Activated CD4-positive, alpha-beta T cell treated with anti-CD3 and anti-CD28 coated beads, Interleukin-2, amount 10 ng/mL, durations not matched to agents 7 days and 5 days (primary cell): ENCODE data around the gene KRT8. TPM values are rescaled to one million over a fixed set of nuclear protein-coding genes. Genes with fewer than 3 reads are reported as not detected.
A peak's percentile ranks its signal among the peaks of the same experiment; 100 is the strongest.
"Not testable (repeated sequence)": the region's sequence is repeated elsewhere in the genome, so short reads cannot be mapped to it uniquely, and the experiment has no call there.

Experiments used
- CTCF ChIA-PET: fragments of 350-600 bp; sonication (Branson Sonifier 250); formaldehyde crosslinking; loops from one replicate; lab custom pipeline; 2021; ENCODE audit warnings: antibody characterized with exemption; lab: Charles Lee
- POLR2A ChIA-PET: fragments of 350-600 bp; sonication (Branson Sonifier 250); formaldehyde crosslinking; loops from one replicate; lab custom pipeline; 2021; ENCODE audit warnings: antibody characterized with exemption; lab: Charles Lee
- DNase-seq: peaks from one replicate; pipeline ENCODE4 v3.0.0-alpha.2; 2020
- H3K27ac Mint-ChIP-seq: one replicate; pipeline ENCODE4 v1.8.0; 2021; ENCODE audit warnings: mild to moderate bottlenecking, moderate library complexity, mixed read lengths
- H3K27me3 Mint-ChIP-seq: one replicate; pipeline ENCODE4 v1.8.0; 2021; ENCODE audit warnings: mixed read lengths
- H3K36me3 Mint-ChIP-seq: one replicate; pipeline ENCODE4 v1.8.0; 2021; ENCODE audit warnings: low read depth, mixed read lengths
- H3K4me1 Mint-ChIP-seq: one replicate; pipeline ENCODE4 v1.8.0; 2021; ENCODE audit warnings: mixed read lengths
- H3K4me3 Mint-ChIP-seq: one replicate; pipeline ENCODE4 v1.8.0; 2021; ENCODE audit warnings: mild to moderate bottlenecking, moderate library complexity, mixed read lengths
- H3K9me3 Mint-ChIP-seq: one replicate; pipeline ENCODE4 v1.8.0; 2021; ENCODE audit warnings: mixed read lengths
- total RNA-seq, 2 experiments: library from RNA; stranded (reverse); gene quantifications; one replicate each; pipeline ENCODE4 v1.2.3, GENCODE V29; 2021

KRT8 gene
- total RNA-seq, 2 experiments from 2014 or later = 0.15 to 0.57 TPM

GRCh38 chr12:52892974-52893373 is 11.9 kb downstream of the KRT8 start:
- Mint-ChIP-seq H3K9me3 (no peaks in the 10 kb centered on the region), H3K4me1 (no peaks in the 10 kb centered on the region), H3K36me3 (no peaks in the 10 kb centered on the region), H3K4me3 (no peak overlapping the region), H3K27ac (no peak overlapping the region), H3K27me3 (peaks cover 5% of the 10 kb centered on the region)
- CTCF ChIA-PET = interaction anchor here (3.4 kb wide), 1 partner anchor 8 kb away, joined by 16 read pairs; no protein-coding TSS in a partner anchor
- POLR2A ChIA-PET = no interaction called here
- DNase-seq = no peak

- H3K27me3 Mint-ChIP-seq = peaks cover 5% of the 10 kb centered on the region
- no peaks in the 10 kb centered on the region for H3K36me3 Mint-ChIP-seq
- no peaks in the 10 kb centered on the region for H3K4me1 Mint-ChIP-seq
- no peak overlapping the region for H3K4me3 Mint-ChIP-seq
- ChIA-PET CTCF (interaction anchor here (0.6 kb wide), 1 partner anchor 649 kb away, joined by 3 read pairs; no protein-coding TSS in a partner anchor), POLR2A (no interaction called here)
- DNase-seq = no peak
- no peaks in the 10 kb centered on the region for H3K9me3 Mint-ChIP-seq
- H3K27ac Mint-ChIP-seq = no peak overlapping the region
Observed at GRCh38 chr12:52892207-52892852, 12.5 kb downstream of the KRT8 start.

- Mint-ChIP-seq H3K9me3 (no peaks in the 10 kb centered on the region), H3K4me3 (no peak overlapping the region), H3K36me3 (no peaks in the 10 kb centered on the region), H3K27me3 (peaks cover 5% of the 10 kb centered on the region), H3K27ac (no peak overlapping the region), H3K4me1 (no peaks in the 10 kb centered on the region)
- DNase-seq = no peak
- POLR2A ChIA-PET = no interaction called here
- CTCF ChIA-PET = no interaction called here
Observed at GRCh38 chr12:52891044-52891443, 13.8 kb downstream of the KRT8 start.

- POLR2A ChIA-PET = no interaction called here
- no peak for DNase-seq
- Mint-ChIP-seq H3K27ac (no peak overlapping the region), H3K9me3 (no peaks in the 10 kb centered on the region), H3K4me3 (no peak overlapping the region), H3K27me3 (peaks cover 5% of the 10 kb centered on the region), H3K4me1 (no peaks in the 10 kb centered on the region), H3K36me3 (no peaks in the 10 kb centered on the region)
- CTCF ChIA-PET = interaction anchor here (2.4 kb wide), 1 partner anchor 91 kb away, joined by 8 read pairs; no protein-coding TSS in a partner anchor
Observed at GRCh38 chr12:52890417-52890816, 14.5 kb downstream of the KRT8 start.

- no peaks in the 10 kb centered on the region for H3K9me3 Mint-ChIP-seq
- H3K27me3 Mint-ChIP-seq = peaks cover 5% of the 10 kb centered on the region
- no peak overlapping the region for H3K4me3 Mint-ChIP-seq
- peaks cover 6% of the 10 kb centered on the region for H3K4me1 Mint-ChIP-seq
- no peaks in the 10 kb centered on the region for H3K36me3 Mint-ChIP-seq
- H3K27ac Mint-ChIP-seq = no peak overlapping the region
- peak; percentile 80 for DNase-seq
- ChIA-PET POLR2A (no interaction called here), CTCF (interaction anchor here (0.6 to 4.2 kb wide), 20 partner anchors 10 to 725 kb away, joined by 3 to 51 read pairs (median 4); no protein-coding TSS in a partner anchor)
Observed at GRCh38 chr12:52884526-52885293, 20.2 kb downstream of the KRT8 start.

- H3K4me3 Mint-ChIP-seq = not testable (repeated sequence)
- POLR2A ChIA-PET = interaction anchor here (0.6 kb wide), 1 partner anchor 293 kb away, joined by 3 read pairs; no protein-coding TSS in a partner anchor
Observed at GRCh38 chr12:52880499-52880898, 24.4 kb downstream of the KRT8 start.

GRCh38 chr12:52879394-52880351 is 25.2 kb downstream of the KRT8 start:
- Mint-ChIP-seq H3K9me3 (no peaks in the 10 kb centered on the region), H3K4me1 (peaks cover 10% of the 10 kb centered on the region), H3K36me3 (no peaks in the 10 kb centered on the region), H3K27me3 (peaks cover 6% of the 10 kb centered on the region), H3K4me3 (peak overlapping the region; percentile 31), H3K27ac (no peak overlapping the region)
- POLR2A ChIA-PET = interaction anchor here (0.6 kb wide), 1 partner anchor 292 kb away, joined by 3 read pairs; no protein-coding TSS in a partner anchor
- DNase-seq = peak; percentile 75
- CTCF ChIA-PET = interaction anchor here (0.5 to 3.8 kb wide), 40 partner anchors 9 to 722 kb away, joined by 3 to 21 read pairs (median 4); partner anchors contain the start of gene KRT73

More at GRCh38 chr12:52880499-52880898, 24.4 kb downstream of the KRT8 start:
- peak overlapping the region; percentile 55 for H3K27ac Mint-ChIP-seq
- H3K4me1 Mint-ChIP-seq, DNase-seq, H3K9me3 Mint-ChIP-seq, H3K36me3 Mint-ChIP-seq, H3K27me3 Mint-ChIP-seq: not testable (repeated sequence)
- CTCF ChIA-PET = interaction anchor here (0.5 to 3.8 kb wide), 21 partner anchors 10 to 519 kb away, joined by 3 to 21 read pairs (median 5); no protein-coding TSS in a partner anchor

GRCh38 chr12:52878507-52879393 is 26.1 kb downstream of the KRT8 start:
- no peaks in the 10 kb centered on the region for H3K9me3 Mint-ChIP-seq
- no peak overlapping the region for H3K27ac Mint-ChIP-seq
- ChIA-PET CTCF (interaction anchor here (0.6 to 3.8 kb wide), 30 partner anchors 8 to 721 kb away, joined by 3 to 21 read pairs (median 4); partner anchors contain the start of gene KRT73), POLR2A (no interaction called here)
- peaks cover 16% of the 10 kb centered on the region for H3K4me1 Mint-ChIP-seq
- no peak for DNase-seq
- H3K4me3 Mint-ChIP-seq = no peak overlapping the region
- peaks cover 9% of the 10 kb centered on the region for H3K27me3 Mint-ChIP-seq
- H3K36me3 Mint-ChIP-seq = no peaks in the 10 kb centered on the region

- no peak for DNase-seq
- Mint-ChIP-seq H3K4me1 (peaks cover 23% of the 10 kb centered on the region), H3K36me3 (no peaks in the 10 kb centered on the region), H3K27me3 (peaks cover 15% of the 10 kb centered on the region), H3K4me3 (no peak overlapping the region), H3K27ac (peak overlapping the region; percentile 10), H3K9me3 (no peaks in the 10 kb centered on the region)
- POLR2A ChIA-PET = no interaction called here
- CTCF ChIA-PET = interaction anchor here (0.6 to 1.2 kb wide), 3 partner anchors 108 to 296 kb away, joined by 3 read pairs; no protein-coding TSS in a partner anchor
Observed at GRCh38 chr12:52877242-52877641, 27.6 kb downstream of the KRT8 start.

- Mint-ChIP-seq H3K27ac (no peak overlapping the region), H3K36me3 (no peaks in the 10 kb centered on the region), H3K9me3 (no peaks in the 10 kb centered on the region), H3K4me1 (peaks cover 23% of the 10 kb centered on the region), H3K27me3 (peaks cover 13% of the 10 kb centered on the region), H3K4me3 (no peak overlapping the region)
- ChIA-PET CTCF (interaction anchor here (1.4 kb wide), 1 partner anchor 104 kb away, joined by 4 read pairs; no protein-coding TSS in a partner anchor), POLR2A (no interaction called here)
- no peak for DNase-seq
Observed at GRCh38 chr12:52876372-52876771, 28.5 kb downstream of the KRT8 start.
